Activated CD8-positive, alpha-beta memory T cell treated with anti-CD3 and anti-CD28 coated beads, Interleukin-2, amount 50 U/mL, for 24 hours (primary cell): ENCODE measurements around the gene TICAM2.

Source experiments
- DNase-seq: peaks from one replicate; pipeline ENCODE4 v3.0.0-alpha.2; 2020; ENCODE audit errors: extremely low read depth

The TICAM2 gene

GRCh38 chr5:115532517-115532916 is 69.8 kb downstream of the TICAM2 start:
- no peak for DNase-seq

DNA sequence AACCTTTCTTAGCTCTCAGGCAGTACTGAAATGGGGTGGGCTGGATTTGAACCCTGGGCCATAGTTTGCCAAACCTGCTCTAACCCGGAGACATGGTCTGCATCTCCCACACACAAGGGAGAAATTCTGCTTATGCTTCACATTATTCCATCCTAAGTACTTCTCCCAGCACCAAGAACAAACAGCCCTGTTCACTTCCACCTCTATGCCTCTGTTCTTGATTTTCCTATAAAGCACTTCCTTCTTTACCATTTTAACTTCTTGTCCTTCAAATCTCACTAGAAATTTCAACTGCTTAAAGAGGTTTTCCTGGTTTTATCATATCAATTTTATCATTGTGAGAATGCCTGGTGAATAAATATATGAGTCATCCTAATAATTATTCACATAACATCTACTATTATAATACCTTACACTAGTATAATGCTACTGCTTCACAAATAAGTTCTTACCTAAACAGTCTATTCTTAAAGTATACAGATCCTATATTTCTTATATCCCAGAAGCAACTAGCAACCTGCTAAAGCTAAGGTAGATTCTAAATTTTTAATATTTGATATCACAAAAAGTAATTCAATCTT is 70.4 kb downstream of the TICAM2 start:
- no peak for DNase-seq

DNA sequence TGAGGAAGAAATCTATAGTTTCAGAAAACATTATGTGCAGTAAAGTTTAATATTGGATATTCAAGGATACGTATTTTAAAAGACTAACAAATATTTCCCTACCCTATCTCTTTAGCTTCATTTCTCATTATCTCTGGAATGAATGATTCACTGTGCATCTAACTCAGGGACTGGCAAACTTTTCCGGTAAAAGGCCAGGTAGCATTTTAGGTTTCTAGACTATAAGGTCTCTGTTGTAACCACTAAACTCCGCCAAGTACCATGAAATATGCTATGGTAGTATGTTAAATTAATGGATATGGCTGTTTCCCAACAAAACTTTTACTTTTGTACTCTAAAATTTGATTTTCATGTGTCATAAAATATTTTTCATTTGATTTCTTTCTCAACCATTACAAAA is 70.9 kb downstream of the TICAM2 start:
- DNase-seq = no peak

DNA sequence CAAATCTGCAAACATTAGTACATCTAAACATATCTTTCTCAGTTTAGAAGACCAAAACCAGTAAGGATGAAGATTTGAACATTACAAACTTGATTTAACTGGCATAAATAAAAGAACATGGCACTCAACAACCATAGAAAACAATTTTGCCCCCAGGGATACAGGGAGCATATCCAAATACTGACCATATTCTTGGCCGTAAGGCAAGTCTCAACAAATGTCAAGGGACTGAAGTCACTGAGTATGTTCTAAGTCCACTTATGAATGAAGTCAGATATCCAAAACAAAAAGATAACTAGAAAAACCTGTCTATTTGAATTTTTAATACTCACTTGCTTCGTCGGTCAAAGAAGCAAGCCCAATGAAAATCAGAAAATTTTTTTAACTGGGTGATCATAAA is 71.9 kb downstream of the TICAM2 start:
- DNase-seq = no peak
